Kidney capillary endothelial cell (primary cell): ENCODE results near the gene PRKN.

Source experiments
- DNase-seq: peaks from one replicate; pipeline ENCODE4 v3.0.0-alpha.2; 2018; ENCODE audit warnings: low spot score

Gene PRKN

DNA sequence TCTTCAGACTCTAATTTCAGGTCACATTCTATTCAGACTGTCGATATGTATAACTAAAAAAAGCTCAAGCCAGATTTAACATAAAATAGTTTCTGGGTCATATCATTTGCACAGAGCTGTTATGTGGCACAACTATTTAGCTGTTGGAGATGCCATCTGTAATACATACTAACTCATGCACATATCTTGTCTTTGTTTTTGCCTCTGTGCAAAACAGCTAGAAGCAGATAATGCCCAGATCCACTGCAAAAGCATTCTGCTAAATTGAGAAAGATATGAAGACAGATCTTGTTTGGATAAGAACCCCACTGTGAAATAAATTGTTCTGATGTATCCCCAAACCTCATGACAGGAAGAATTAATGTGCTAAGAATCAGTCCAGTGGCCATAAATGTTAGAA lies 930.9 kb downstream of the PRKN start:
- DNase-seq: no peak

DNA sequence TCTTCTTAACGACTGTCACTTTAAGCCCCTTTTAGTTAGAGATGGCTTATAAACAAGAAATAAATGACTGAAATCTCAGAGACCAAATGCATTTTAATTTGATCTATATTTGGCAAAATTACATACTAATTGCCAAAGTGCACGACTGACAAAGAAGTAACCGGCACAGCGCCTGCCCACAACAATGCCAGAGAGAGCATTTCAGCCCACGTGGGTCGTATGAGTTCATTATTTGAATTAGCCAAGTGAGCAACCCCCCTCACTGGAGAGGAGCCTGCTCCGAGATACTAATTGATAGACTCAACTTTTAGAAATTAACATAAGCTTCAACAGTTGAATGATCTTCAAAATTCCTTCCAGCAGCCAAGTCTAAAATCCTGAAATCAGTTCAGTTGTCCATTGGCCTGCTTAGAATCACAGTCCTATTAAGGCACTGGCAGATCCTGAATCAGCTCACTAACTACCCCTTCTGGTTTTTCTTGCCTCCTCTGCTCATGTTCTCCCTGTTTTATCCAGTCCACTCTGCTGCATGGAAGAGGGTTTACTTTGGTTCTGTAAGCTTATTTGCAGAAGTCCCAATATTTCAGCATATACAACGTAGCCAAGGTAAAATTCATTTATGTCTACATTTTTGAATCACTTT lies 934.6 kb downstream of the PRKN start:
- no peak for DNase-seq

DNA sequence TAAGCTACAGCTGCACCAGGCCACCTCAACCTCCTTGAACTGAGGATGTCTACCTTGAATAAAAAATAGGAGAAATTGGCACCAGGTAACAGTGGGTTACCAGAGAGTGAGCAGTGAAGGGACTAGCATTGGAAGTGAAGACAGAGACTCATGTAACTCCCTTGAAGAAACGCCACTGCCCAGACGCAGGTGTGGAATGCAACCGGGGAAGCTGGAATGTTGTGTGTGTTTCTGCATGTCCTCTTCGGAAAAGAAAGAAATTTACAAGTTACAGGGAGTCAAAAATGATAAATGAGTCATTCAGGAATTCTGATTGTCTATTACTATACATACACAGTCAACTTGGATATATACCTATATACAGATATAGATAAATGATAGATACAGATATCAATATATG lies 939.0 kb downstream of the PRKN start:
- DNase-seq: no peak

DNA sequence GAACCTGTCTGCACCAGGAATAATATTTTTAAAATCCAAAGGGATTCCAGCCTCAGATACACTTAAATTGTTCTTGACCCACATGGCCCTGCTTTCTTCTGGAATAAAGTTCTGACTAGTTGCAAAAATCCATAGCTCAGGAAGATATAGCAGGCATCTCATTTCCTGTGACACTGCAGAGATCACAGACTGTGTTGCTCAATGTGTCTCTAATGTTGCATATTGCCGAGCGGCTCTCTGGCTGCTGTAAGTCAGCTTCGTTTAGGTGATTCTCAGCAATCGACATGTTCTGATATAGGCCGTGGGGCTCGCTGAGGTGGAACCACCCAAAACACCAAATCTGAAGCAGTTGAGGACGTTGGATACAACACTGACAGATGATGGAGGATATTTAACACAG lies 955.4 kb downstream of the PRKN start:
- no peak for DNase-seq

DNA sequence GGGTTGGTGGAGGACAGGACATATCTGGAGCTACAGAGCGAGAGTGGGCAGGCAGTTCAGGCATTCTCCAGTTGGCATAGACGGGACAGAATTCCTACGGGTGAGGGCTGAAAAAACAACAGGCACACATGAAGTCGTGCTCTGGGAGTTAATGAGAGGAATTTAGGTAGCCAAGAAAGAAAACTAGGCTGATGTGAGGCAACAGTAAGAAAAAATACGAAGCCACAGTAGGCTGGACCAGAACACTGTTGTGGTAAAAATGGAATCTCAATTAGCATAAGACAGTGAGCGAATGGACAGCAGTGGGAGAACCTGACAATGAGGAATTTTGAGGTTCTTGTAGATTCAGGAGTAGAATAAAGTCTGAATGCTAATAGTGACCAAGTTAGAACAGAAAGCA lies 965.6 kb downstream of the PRKN start:
- no peak for DNase-seq

DNA sequence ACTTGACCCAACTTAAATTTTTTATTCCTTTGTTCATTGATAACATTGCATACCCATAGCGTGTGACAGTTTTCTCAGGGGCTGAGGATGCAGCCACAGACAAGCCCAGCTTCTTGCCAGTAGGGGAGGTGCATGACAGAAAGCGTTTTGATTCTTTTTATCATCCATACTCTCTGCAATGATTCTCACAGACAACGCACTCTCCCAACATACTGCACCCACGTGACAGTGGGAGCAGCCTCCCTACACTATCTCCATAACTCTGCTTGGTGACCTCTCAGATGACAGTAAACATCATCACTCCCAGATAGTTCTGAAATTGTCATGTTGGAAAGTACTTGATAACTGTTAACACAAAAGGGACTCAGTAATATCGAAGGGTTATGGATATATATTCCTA lies 972.5 kb downstream of the PRKN start:
- DNase-seq: no peak

DNA sequence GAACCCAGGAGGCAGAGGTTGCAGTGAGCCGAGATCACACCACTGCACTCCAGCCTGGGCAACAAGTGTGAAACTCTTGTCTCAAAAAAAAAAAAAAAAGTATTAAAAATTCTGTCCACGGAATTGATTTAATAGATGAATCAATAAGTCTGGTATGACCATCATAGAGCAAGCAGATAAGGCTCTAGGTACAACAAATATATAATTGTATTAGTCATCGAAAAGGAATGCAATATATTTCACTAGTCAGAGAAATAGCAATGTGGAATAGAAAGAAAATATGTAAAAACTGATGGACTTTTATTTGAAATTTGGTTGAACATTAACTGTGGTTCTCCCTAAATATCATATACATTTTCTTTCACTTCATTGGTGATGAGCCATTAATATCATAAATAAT lies 976.9 kb downstream of the PRKN start:
- DNase-seq: no peak

DNA sequence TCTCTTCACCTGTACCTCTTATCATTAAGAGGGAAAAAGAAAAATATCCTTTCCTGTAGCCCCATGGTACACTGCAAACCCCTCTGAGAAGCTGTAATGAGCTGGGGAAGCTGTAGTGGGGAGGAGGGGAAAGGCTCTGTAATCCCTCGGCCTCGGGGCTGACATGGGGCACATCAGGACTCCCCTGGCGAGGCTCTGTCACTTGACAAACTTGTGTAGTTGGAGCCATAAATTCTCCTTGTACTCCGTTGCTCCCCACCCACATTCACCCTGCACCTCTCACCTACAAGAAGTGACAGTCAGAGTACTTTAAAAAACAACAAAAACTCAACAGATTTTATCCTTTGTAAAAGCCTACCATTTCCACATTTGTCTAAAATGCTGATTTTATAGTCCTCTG lies 978.0 kb downstream of the PRKN start:
- DNase-seq: no peak

DNA sequence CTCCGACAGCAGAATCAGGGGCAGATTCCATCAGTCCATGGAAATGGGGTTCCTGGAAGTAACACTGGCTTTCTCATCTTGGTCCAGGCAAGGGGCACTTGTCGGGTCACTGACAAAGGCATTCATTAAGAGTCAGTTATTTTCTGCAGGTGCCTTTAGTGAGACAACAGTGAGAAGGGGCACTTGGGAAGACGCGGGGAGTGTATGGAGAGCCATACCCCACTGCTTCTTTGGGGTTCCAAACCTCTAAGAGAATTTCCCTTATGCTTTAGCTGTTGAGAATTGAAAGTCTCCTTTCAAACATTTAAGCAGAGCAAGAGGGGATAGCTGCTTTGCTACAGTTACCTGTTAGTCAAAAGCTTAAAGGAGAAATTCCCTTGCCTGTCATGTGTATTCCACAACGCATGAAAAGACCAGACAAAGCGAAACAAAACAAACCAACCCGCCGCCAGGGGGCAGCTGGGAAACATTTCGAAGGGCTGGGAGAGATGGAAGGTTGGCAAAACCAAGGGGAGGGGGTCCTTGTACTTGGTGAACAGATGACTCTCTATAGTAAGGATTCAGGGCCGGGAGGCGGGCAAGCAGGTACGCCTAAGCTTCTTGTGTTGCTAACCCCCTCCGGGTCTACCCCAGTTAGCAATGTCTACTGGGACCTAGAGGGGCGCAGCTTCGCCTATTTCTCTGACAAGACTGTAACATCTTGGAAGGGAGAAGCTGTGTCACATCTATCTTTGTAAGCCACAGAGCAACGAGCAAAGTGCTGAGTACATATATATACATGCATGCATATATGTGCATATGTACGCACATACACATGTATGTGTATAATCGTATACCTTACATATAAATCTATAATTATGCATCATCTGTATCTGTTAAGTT lies 978.8 kb downstream of the PRKN start:
- DNase-seq: peak; percentile 22

DNA sequence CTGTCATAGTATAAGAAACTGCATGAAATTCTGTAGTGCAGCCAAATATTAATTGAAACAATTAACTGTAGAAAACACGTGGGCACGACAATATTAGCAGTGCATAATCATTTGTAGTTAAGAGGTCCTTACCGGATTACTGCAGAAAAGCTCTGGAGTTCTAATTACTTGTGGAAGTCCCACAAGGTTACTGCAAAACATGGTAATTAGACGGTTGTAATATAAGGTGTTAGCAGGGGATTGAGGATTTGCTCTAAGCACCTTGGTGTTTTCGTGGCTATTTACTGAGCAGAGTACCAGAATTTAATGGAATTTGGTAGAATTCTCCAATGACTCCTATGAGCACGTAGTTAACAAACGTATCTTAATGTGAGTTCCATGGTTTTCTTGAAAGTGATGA lies 980.1 kb downstream of the PRKN start:
- no peak for DNase-seq

DNA sequence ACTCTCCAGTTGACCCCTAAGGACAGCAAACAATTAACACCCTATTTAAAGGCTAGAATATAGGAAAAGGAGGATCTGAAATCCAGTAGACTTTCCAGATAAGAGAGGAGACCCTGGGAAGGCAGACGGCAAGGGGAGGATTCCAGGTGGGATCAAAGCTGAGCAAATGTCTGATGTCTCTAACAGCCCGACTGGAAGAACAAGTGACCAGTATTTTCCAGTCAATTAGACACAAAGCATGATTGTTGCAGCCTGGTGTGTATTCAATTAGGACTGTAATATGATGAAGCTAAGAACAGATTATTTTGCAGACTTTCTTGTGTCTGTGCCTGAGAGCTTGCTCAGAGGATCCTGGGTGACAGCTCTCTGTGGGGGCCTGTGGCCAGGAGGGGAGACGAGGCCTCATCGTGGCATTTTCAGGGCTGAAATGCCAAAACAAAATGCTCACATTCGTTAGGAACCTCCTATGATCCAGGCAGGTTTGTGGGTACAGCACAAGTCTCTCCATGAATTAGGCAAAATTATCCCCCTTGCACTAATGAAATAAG lies 981.9 kb downstream of the PRKN start:
- no peak for DNase-seq

DNA sequence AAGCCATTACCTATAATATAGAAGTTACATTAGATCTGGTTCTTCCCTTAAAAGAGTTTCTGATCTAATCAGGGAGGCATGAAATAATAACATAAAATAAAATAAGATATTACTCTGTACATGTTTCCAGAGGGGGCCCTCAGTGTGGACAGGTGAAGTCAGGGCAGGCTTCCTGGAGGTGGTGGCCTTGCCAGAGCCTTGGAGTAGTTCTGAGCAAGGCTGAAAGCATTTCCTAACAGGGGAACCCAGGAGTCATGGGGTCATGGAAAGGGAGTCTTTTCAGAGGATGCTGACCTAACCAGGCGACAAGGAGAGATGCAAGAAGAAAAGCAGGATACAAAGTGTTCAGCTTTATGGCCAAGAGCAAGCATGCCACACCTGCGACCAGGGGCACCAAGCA lies 982.4 kb downstream of the PRKN start:
- no peak for DNase-seq

DNA sequence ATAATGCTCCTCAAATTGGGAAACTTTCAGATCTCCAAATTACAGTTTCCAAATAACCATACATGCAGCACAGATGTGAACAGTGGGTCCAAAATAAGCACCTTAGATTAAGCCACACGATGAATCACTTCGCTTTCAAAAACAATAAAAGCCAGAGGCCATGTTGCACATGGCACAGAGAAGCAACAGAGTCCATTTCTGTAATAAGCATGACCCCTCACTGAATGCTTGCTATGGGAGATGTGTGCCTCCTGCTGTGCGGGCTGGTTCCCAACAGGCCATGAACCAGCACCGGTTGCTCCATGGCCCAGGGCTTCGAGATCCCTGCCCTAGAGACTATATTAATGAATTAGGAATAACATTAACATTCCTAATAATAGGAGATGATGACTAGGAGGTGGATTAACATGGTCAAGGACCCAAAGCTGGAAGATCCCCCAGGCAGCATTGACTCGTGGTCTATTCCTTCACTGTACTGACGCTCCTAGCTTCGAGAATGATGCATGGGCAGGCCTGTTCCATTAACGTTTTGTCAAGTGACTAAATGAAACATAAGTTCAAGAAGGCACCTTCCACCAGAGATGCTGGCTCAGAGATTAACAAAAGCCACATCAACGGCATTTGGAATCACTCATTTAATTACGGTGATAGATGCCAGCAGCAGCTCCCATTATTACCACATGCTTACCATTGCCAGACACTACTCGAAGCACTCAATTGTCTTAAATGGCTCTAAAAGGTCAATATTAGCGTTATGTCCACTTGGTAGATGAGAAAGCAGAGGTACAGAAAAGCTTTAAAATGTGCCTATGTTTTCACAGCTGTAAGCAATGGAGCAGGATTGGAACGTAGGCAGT lies 983.1 kb downstream of the PRKN start:
- no peak for DNase-seq

DNA sequence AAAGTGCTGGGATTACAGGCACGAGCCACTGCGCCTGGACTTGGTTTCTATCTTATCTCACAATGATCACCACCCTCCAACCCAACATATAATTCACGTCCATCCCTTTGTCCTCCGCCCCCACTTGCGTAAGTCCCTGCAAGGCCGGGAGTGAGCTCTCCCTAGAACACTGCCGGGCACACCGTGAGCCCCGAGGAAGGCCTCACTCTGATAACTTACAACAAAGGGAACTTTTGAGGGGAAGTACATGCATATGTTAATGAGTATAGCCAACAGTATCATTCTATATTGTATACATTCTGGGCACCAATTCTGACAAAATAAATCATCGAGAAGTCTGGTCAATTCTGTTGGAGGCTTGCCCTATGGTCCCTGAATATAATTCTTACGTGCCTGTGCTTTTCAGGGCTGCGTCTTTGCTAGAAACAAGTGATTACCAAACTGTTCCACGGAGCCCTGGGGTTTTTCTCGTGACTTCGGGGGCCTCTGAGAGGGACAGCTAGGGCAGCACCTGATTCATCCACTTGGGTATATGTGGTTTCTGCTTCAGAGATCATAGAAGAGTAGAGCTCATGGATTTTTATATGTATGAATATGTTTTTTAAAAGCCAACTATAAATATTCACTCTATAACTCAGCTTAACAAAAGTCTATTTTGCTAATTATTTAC lies 983.9 kb downstream of the PRKN start:
- no peak for DNase-seq

DNA sequence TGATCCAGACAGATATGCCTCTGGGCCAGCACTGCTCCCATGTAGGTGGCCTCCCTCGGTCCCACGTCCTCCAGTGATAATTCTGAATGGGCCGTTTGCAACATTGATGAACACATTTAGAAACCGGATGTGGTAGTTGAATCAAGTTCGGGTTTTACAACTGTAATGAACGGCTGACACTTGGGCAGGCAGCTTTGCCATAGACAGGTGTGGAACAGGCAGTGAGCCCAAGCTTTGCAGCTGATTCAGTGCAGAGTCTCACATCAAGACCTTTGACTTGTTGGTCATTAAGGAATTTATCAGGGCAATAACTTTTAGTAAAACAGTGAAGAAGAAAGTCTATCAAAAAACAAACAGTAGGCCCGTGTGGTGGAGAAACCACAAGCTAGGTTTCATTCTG lies 987.1 kb downstream of the PRKN start:
- DNase-seq: no peak

DNA sequence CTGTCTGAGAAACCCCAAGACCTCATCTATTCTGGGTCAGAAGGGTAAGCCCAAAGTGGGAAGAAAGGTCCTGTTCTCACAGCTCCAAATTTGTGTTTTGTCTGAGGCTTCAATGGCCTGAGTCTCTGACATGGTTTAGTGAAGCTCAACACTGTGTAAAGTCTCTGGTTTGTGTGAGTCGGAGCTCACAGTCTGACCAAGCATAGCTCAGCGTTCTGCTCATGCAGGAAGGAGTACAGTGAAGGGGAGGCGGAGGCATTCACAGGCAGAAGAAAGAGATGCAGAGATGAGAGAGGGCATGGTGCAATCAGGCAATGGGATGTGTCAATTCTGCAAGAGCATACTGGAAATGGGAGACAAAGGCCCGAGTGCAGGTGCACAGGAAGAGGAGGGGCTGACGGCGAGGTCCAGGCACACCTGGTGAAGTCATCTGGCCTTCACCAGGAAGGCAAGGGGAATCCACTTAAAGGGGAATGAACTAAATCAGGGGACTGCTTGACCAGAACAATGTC lies 990.7 kb downstream of the PRKN start:
- DNase-seq: no peak

DNA sequence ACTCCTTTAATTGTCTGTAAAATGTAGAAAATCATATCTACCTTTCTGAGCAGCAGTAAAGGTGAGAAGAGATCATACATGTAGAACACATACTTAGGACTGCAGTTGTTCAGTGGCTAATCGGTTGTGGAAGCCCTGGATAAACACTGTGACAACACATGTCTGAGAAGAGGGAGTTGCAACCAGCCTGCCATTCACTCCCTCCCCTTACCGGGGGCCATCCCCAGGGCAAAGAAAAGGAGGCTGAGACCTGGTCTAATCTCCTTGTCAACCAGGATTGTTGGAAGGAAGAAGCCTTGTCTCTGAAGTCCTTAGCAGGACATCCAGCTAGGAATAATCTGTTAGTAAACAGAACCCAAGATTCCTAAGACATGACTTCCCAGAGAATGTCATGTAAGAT lies 991.2 kb downstream of the PRKN start:
- DNase-seq: no peak

DNA sequence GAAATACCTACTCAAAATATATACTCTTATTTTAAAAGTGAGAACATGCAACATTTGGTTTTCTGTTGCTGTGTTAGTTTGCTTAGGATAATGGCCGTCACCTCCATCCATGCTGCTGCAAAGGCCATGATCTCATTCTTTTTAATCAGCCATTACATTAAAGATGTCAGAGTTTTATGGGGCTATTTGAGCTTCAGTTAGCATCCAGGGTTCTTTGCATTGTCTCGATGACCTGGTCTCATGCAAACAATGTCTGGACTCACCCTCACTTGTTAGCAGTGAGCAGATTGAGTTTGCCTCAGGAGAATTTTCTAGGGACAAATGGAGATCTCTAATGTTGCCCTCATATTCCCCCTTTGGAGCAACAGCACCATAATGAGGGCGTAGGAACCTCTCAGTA lies 995.0 kb downstream of the PRKN start:
- no peak for DNase-seq

DNA sequence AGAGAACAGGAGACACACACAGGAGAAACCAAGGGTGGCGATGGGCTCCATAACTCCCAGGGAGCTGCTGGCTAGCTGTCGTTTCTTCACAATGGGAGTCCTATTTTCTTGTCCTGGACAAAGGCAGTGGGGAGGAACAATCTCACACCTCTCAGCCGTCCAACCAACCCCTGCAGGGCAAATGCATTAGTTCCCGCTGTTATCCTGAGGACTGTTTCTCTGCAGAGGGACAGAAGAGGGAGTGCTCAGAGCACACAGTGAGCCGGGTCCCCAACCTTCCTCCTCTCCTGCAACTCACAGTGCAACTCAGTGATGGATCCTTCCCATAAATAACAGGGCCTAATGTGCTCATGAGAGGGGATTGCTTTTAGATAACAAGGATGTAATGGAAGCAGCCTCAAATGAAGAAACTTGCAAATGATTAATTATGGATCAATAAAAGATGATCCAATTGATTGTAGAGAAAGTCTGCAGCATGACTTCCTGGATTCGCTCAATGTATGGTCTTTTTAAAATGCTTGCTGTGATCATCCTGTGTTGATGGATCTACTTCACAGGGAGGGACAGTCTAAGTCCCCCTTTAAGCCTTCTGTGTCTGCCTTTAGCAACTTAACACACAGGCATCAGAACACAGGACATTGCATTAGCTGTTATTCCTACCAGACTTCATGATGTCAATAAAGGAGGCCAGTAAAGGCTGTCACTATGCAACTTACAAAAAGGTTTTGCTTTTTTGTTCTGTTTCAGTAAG lies 1000.3 kb downstream of the PRKN start:
- no peak for DNase-seq

DNA sequence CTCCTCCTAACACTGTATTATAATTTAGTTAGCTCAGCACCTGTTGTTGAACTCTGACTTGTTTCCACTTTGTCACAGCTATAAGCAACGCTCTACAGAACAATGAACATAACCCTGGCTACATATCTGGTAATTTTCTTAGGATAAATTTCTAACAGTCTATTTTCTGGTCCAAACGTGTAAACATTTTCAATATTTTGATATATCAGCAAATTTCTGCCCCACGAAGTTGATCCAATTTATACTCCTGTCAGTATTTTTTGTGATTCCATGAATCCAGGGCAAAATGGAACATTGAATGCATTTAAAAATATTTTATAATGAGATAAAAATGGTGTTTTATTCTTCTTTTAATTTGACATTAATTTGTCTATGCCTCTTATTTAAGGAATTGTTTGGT lies 1005.2 kb downstream of the PRKN start:
- DNase-seq: no peak

DNA sequence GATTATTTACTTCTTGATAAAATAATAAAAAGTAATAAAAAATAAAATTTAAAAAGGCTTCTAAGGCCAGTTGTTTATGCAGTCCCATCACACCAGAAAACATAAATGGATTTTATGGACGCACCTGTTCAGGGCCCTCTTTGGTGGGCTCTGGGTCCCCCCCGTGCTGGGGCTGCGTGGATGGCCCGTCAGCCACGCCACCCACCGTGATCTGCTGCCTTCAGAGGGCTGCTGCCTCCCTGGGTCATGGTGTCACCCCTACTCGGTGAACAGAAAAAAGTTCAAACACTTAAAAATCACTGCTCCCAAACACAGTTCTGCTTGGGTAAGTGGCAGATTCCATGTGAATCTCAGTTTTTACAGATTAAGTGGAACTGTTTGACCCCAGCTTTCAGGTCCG lies 1006.1 kb downstream of the PRKN start:
- no peak for DNase-seq
